HG03108 (cell line): Measurements from ENCODE around the gene LRRC32.
"Not testable (repeated sequence)": the region's sequence is repeated elsewhere in the genome, so short reads cannot be mapped to it uniquely, and the experiment has no call there.

Source experiments
- ATAC-seq: cut with Tn5 transposase; IDR thresholded peaks from one replicate; pipeline ENCODE4 v1.9.1; 2021; ENCODE audit warnings: moderate library complexity; ENCODE audit not compliant: unreplicated experiment

LRRC32 gene

GRCh38 chr11:76653012-76653673 is 17.4 kb downstream of the LRRC32 start:
- ATAC-seq = no peak

DNA sequence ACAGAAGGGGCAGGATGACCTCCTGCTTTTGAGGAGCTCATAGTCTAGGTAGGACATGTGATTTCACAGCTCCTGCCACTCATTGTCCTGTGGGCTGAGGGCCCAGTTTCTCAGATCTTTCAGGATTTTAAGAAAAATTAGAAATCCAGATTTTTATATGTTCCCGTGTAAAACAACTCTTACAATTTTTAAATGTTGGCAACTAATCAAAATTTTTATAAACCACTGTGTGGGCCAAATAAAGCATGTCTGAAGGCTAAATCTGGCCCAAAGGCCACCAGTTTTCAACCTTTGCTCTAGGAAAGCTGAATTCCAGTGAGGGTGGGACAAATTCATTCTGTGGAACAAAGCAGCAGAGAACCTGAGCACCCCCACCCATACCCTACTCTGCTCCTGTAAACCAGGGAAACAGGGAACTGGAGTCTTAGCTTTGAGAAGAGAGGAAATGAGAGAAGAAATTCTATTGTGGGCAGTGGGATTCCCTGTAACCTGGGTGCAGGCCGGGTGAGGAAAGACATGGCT is 20.6 kb downstream of the LRRC32 start:
- no peak for ATAC-seq

DNA sequence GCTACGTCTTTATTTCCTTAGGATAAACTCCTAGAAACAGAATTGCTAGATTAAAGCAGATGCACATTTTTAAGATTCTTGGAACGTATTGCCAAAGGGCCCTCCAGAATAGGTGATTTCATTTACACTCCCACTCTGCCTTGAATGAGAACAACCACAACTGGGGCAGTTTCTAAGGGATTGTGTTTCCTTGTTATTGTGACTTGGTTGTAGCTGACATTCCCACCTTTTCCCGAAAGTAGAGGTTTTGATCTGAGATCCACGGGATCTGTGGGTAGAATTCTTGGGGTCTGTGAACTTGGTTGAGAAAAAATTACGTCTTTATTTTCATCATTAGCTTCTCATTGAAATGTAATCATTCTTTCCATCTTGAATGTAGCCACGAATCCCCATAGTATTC is 21.5 kb downstream of the LRRC32 start:
- ATAC-seq = no peak

DNA sequence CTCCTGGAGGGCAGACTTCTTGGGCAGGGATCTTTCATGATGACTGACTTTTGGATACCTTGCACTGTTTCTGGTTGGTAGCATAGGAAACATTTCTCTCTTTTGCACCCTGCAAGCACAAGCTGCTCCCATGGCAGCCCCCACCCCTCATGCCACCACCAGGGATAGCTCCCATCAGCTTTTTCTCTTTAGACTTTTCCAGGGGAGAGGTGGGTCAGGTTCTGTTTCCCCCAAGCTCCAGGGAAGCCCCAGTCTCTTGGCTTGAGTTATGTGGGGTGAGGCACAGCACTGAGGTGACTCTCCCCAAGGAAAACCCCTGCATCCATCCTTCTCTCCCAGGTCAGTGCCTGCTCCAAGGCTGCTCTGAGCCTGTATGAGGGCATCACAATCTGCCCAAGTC is 22.5 kb downstream of the LRRC32 start:
- no peak for ATAC-seq

DNA sequence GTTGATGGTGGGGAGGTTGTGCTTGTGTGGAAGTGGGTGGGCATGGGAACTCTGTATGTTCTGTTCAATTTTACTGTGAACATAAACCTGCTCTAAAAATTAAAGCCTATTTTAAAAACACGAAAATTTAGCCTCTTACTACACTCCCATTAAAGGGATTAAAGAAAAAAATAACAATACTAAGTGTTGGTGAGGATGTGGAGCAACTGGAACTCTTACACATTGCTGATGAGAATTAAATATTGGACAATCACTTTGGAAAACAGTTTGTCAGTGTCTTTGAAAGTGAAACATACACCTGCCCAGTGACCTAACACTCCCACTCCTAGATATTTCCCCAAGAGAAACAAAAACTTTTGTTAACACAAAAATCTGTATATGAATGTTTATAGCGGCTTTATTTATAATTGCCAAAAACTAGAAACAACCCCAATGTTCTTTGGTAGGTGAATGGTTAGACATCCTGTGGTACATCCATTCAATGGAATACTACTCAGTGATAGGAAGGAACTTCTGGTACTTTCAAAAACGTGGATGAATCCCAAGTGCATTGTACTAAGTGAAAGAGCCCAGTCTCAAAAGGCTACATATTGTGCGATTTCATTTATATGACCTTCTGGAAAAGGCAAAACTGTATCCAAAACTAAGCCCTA is 23.5 kb downstream of the LRRC32 start:
- no peak for ATAC-seq

DNA sequence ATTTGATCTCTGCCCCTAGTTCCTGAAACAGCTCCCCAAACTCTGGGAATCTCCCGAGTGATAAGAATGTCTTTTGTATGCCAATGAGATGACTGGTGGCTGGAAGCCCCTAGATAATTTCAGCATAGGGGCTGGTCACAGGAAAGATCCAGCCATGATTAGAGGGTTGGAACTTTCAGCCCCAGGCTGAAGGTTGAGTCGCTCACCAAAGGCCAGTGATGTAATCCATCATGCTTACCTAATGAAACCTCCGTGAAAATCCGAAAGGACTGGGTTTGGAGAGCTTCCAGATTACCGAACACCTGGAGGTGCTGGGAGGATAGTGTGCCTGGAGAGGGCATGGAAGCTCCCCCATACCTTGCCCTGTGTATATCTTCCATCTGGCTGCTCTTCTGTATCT is 26.0 kb downstream of the LRRC32 start:
- no peak for ATAC-seq

GRCh38 chr11:76643711-76644110 is 26.8 kb downstream of the LRRC32 start:
- not testable (repeated sequence) for ATAC-seq

- ATAC-seq = no peak
These were observed 28.2 kb downstream of the LRRC32 start for GRCh38 chr11:76642341-76642740.

DNA sequence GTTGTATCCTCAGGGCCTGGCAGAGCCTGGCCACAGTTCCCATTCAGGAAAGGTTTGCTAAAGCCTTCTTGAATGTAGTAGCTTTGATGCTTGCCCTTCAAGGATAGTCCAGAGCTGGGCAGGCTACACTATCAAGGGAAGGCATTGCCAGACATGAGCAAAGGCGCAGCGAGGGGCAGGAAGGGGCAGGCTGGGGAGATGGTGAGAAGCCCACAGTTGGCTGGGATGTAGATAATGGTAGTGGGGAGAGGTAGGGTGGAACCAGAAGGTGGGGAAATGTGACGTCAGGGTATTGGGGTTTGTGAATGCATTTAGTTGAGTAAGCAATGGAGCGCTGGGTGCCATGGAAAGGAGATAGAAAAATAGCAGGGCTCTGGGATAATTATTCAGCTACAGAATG is 28.6 kb downstream of the LRRC32 start:
- no peak for ATAC-seq

GRCh38 chr11:76640501-76640900 is 30.0 kb downstream of the LRRC32 start:
- no peak for ATAC-seq

GRCh38 chr11:76639621-76640020 is 30.9 kb downstream of the LRRC32 start:
- no peak for ATAC-seq

DNA sequence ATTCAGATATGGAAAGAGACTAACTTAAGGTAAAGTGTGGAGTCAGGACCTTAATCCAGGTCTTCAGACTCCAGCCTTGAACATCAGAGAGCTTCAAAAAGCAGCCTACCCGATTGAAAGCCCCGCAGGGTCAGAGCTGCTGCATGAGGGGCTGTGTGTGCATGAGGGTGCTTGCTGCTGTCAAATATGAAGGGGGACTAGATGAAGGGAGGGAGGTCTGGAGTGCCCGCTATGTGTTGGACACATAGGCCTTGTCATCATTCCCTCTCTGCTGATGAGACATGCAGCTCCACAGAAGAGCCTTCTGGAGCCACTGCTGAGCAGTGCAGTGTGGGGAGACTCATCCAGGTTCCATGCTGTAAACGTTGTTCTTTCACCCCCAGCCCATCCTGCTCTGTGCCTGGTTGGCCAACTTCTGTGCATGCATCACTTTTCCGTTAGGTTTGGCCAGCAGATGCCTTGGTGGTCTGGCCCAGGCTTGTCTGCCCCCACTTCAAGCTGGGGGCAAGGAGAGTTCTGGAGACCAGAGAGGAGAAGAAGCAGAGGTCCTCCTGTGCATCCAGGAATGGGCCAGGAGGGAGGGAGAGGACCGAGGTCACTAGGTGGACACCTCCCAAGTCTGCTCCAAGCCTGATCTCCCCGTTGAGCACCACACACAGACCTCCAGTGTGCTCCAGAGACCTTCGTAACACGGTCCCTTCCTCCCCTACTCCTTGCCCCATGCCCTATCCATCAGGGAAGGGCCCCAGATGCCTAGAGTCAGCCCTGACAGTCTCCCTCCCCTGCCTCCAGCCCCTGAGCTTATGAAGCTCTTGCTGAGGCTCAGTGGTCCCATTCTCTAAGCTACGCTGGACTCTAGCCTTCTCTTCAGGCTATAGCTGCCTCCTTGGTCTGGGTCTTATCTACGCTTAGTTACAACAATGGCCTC is 32.0 kb downstream of the LRRC32 start:
- no peak for ATAC-seq

- ATAC-seq = peak; percentile 92
These were observed 32.9 kb downstream of the LRRC32 start for GRCh38 chr11:76637491-76638269.

GRCh38 chr11:76636826-76637460 is 33.6 kb downstream of the LRRC32 start:
- ATAC-seq = no peak

DNA sequence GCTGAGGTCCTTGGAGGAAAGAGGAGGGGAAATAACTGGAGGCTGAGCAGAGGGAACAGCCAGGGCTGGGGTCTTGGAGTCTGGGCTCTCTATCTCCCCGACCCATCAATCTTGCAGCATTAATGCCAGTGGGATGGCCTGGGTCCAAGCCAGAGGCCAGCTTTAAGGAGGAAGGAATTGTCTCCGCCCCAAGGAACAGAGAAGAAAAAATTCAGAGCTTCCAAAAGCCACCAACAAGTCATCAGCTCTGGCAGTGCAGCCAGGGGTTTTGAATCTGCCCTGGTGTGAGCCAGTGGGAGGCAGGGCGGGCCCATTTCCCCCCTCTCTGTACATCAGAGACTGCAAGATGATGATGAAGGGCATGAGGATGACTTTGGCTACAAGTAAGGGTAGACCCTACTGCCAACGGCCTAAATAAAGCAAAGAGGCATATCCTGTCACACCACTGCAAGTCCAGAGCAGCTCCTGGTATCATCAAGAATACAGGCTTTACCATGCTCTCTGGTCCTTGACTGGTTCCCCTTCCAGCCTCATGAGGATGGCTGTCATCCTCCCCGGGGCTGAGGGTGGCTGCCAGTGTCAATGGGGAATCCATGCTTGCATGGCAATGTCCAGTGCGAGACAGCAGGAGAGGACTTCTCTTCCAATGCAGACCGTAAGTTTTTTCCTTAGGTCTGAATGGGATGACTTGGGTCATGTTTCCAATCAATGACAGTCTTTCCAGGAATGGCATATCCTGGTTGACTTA is 34.4 kb downstream of the LRRC32 start:
- no peak for ATAC-seq

DNA sequence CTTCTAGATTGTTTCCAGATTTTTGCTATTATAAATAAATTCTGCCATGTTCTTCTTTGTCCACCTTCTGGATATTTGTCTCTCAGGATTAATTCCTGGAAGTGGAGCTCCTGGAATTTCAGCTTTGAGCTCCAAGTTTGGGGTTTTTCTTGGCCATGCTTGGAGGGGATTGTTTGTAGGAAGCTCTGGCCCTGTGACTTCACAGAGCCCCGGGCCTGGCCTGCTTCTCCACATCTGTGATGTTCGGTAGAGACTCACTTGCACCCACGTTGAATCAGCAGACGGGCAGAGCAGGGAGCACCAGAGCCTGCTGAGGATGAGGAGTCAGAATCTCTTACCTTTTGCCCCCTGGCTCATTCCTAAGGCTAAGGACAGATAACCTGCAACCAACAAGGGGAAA is 35.7 kb downstream of the LRRC32 start:
- ATAC-seq = no peak

- ATAC-seq = no peak
These were observed 38.1 kb downstream of the LRRC32 start for GRCh38 chr11:76632492-76632891.

DNA sequence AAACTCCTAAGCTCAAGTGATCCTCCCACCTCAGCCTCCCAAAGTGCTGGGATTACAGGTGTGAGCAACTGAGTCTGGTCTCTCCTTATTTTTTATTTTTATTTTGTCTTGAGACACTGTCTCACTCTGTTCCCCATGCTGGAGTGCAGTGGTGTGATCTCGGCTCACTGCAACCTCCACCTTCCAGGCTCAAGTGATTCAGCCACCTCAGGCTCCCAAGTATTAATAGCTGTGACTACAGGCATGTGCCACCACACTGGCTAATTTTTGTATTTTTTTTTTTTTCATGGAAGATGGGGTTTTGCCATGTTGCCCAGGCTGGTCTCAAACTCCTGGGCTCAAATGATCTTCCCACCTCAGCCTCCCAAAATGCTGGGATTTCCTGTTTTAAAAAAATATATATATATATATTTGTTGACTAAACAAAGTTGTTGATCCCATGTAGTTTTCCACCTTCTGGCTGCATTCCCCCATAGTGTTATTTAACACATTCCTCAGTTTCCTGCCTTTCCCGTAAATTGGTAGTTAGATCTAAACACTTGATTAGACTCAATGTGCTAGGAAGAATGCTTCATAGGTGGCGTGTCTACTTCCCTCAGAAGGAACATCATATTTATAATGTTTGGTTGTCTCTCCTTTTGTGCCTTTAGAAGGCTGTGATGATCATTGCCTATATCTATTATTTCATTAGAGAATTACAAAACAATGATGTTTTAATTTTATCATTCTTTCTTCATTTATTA is 38.8 kb downstream of the LRRC32 start:
- ATAC-seq = no peak
